CD1c-positive myeloid dendritic cell (primary cell): ENCODE measurements around the gene EHMT1.
A peak's percentile ranks its signal among the peaks of the same experiment; 100 is the strongest.

Experiments
- DNase-seq: peaks from one replicate; pipeline ENCODE4 v3.0.0-alpha.2; 2016; ENCODE audit errors: extremely low spot score

EHMT1 gene

DNA sequence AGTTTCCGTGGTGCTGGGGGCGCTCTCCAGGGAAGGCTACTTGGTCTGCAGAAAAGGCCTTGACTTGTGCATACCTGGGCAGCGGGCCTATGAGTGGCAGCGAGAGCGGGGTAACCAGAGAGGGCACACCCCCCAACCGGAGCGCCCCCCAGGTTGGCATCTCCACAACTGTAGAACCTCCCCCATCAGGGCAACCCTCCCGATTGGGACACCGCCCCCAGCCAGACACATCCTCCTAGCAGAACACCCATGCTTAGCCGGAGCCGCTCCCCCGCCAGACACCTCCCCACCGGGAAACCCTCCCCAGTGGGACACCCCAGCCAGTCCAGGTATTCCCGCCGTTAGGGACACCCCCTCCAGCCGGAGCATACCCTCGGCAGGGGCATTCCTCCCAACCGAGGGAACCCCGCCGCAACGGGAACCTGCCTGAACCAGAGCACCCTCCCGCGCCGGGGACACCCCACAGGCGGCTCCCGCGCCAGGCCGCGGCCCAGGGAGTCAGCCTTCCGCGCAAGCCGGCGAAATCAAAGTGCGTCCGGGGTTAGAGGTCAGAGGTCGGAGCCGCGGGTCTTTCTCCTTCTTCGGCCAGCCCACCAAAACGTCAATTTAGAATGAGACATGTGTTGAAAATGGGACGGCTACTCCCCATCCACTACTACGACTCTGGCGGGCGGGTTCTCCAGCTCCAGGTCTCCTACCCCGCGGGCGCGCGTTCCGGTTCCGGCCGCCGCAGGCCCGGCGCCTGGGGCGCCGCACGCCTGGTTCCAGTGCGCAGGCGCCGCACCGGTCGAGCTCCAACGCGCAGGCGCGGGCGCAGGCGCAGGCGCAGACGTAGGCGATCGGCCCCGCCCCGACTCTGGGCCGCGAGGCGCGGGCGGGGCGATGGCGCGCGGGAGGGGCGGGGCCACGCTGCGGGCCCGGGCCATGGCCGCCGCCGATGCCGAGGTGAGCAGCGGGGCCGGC is at the start of gene EHMT1:
Gene EHMT1 (plus strand): TSS at position 901 of the 963 bp plus-strand sequence. CDS start 24 bp downstream, at position 925.
- DNase-seq, result peak; percentile 97

DNA sequence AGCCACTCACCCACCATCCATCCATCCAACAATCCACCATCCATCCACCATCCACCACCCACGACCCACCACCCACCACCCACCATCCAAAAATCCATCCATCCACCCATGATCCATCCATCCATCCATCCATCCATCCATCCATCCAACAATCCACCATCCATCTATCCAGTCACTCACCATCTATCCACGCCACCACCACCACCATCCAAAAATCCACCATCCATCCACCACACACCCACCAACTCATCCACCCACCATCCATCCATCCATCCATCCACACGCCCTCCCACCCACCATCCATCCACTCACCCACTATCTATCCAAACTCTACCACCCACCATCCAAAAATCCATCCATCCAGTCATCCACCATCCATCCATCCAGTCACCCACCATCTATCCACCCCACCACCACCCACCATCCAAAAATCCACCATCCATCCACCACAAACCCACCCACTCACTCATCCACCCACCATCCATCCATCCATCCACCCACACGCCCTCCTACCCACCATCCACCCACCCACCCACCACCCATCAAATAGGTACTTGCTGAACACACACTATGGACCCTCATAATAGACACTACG is 49.1 kb upstream of the EHMT1 start:
- DNase-seq, result no peak

DNA sequence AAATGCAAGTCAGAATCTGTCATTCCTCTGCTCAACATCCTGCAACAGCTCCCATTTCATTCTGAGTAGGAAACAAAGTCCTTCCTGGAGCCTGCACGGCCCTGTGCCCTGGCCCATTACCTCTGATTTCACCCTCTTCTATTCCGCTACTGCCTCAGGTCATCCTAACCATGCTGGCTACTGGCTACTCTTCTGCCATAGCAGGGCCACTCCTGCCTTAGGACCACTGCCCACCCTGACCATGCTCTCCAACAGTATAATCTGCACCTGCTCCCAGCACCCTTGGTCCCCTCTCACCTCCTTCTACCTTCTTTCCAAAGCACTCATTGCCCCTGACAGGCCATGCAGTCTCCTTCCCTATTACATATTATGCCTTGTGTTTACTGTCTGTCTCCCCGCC is 48.2 kb upstream of the EHMT1 start:
- DNase-seq, result no peak

DNA sequence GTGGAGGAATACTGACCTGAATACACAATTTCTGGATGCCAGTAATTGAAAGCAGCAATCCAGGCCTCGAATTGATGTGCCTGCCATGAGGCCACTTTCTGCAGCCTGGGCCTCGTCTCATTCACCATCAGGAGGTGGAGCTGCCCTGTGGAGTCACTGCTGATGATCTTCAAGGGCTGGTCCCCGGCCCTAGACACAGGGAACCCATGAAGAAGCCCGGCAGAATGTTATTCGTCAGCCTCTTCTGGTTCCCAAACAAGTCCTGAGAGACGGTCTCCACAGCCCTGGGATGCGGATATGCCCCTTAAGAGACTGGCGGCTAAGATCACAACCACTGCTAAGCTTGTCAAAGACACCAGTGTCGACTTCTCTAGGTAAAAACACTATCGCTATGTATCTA is 44.6 kb upstream of the EHMT1 start:
- DNase-seq, result no peak

DNA sequence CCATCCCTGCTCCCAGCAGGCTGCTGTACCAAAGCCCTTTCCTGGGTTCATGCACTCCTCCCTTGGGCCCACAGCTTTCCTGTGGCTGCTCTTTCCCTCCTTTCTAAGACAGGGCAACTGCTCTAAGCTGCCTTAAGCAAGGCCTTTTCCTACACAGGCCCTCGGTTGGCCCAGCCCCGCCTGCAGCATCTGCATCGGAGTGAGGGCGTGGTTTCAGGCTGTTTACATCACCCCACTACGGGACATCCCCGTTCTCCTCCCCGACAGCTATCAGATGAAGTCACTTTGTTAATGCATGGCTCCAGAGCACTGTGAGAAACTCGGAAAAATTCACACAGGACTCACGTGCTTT is 43.5 kb upstream of the EHMT1 start:
- no peak for DNase-seq

- no peak for DNase-seq
Observed at GRCh38 chr9:137575716-137576411, 42.9 kb upstream of the EHMT1 start.

GRCh38 chr9:137578518-137579258 is 40.1 kb upstream of the EHMT1 start, which contains the start of gene DPH7:
TSS of gene DPH7 (minus strand) at chr9:137578925. CDS start at chr9:137578777, 148 bp downstream.
- DNase-seq, result peak; percentile 97

DNA sequence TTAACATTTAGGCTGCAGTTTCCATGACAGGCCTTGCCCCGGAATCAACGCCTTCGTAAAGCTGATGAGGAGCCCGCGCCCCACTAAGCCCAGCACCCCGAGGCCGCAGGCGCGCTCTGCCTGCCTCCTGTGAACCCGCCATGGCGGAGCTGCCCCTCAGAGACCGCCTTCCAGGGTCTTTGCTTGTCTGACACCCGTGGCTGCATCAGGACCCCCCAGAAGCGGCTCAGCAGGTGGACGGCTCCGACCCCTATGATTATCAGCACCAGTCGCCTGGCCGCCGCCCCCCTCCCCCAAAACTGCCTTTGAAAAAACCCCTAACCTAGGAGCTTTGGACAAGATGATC is 39.6 kb upstream of the EHMT1 start:
- no peak for DNase-seq

DNA sequence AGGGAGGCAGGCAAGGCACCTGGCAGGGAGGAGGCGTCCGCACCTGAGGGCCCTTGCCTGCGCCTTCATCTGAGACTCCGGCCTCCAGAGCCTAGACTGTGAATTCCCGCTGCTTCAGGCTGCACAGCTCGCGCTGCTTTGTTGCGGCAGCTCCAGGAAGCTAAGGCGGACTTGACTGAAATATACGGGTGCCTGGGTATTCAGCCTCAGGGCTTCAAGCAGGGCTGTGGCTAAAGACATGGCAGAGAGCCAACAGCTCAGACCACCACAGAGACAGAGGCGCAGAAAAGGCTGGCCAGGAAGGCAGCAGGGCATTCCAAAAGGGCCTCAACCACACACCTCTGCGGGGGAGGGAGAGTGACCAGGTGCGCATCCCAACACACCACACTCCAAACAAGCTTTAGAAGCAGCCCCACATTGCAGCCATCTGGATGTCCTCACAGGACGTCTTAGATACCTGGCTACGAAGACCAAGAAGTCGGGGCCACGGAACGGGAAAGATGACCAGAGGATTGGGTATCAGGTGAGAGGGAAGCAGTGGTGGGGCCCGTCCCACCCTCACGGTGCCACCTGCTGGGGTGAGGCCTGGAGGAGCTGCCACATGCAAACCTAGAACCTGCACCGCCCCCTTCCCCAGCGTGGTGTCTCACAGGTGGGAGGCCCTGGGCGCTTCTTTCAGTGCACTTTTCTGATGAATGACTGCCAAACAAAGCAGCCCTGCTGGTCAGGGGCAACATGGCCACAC is 38.4 kb upstream of the EHMT1 start:
- DNase-seq, result no peak

GRCh38 chr9:137580954-137581322 is 37.9 kb upstream of the EHMT1 start:
- DNase-seq, result no peak

- no peak for DNase-seq
Observed at GRCh38 chr9:137581361-137582285, 37.2 kb upstream of the EHMT1 start.

- no peak for DNase-seq
Observed at GRCh38 chr9:137582286-137582860, 36.4 kb upstream of the EHMT1 start.

DNA sequence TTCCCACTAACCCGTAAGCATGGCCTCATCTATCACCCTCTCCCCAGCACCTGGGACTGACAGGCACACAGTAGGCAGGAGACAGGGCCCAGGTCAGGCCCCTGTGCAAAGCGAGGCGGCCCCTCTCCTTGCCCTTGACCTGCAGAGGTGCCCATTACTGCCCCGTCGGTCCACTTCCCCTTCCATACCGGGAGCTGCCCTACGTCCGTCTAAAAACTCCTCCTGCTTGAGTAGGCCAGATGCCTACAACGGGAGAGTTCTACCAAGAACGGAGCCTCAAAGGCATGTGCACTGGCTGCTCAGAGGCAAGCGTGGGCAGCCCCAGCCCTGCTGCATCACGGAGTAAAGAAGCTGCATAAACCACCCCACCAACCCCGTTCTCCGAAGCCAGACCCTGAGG is 35.5 kb upstream of the EHMT1 start:
- no peak for DNase-seq

GRCh38 chr9:137583957-137584356 is 34.8 kb upstream of the EHMT1 start:
- no peak for DNase-seq

- DNase-seq, result no peak
Observed at GRCh38 chr9:137586854-137587253, 32.0 kb upstream of the EHMT1 start.

DNA sequence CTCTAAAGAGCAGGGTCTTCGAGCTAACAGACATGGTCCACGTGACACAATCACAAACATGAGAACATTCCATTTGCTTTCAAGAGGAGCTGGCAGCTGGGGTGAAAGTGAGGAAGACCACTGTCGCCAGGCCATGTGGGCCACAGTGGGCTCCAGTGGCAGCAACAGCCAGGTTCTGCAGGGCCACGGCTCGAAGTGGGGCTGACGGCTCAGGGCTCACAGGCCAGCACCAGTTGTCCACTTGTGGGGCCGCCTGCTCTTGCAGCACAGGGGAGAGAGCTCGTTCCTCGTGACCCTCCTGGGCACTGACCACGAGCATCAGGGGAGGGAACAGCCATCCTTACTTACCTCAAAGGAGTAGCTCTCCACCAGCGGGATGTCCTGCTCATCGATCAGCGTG is 30.5 kb upstream of the EHMT1 start:
- no peak for DNase-seq

DNA sequence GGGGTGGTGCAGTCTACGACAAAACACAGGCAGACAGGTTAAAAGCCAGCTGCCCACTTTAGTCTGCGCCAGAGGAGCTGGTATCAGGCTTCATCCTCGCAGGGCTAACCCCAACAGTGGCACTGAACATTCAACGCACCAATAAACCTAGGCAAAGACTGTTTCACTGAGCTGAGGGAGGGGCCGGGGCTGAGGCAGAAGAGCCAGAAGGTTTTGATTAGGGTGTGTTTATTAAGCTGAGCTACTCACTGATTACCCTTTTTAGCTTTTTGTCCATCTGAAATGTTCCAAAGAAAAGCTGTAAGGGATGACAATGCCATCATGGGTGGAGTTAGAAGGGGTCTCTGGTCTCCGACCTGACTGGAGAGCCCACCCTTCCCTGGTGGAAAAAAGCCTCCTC is 29.9 kb upstream of the EHMT1 start:
- no peak for DNase-seq

DNA sequence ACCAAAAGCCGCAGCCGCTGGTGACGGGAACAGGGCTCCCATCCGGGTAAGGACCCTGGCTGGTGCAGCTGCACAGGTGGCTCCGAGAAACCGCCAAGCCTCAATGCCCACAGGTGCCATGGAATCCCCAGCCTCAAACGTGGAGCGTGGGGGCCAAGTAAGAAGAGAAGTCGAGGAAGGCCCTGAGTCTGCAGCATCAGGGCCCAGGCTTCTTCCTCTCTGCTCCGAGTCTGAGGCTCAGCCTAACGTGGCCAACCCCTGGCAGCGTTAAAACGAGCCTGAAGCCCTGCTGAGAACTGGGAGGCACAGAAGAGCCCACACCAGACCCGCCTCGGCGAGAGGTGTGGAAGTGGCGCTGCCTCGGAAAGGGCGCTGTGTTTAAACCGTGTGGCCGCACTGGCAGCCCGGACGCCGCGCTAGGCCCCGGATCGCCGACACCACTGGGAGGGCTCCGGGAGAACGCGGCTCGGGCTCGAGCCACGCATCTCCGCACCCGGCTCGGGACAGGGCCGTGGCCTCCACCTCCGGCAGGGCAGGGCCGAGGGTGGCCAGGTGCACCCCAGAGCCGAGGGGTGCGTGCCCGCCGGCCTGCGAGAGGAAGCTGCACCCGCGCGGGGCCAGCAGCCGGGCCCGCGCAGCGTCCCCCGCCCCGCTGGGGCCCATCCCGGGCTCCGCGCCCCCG is 29.2 kb upstream of the EHMT1 start:
- DNase-seq, result peak; percentile 20

DNA sequence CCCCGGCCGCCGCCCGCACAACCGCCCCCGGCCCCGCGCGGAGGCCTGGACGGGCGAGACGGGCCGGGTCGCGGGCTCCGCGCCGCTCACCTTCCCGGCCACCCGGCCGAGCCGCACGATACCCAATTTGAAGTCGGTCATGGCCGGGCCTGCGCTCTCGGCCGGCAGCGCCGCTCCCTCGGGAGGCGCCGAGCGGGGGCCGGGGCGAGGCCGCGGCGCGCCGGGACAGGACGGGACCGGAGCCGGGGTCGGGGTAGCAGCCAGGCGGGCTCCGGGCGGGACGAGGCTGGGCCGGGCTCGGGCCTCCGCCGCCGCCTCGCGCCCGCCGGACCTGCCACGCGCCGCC is 28.7 kb upstream of the EHMT1 start:
- DNase-seq, result no peak
